ENCODE measurements around the gene BCL2L13.
A peak's percentile ranks its signal among the peaks of the same experiment; 100 is the strongest.

Gene BCL2L13, protein sequence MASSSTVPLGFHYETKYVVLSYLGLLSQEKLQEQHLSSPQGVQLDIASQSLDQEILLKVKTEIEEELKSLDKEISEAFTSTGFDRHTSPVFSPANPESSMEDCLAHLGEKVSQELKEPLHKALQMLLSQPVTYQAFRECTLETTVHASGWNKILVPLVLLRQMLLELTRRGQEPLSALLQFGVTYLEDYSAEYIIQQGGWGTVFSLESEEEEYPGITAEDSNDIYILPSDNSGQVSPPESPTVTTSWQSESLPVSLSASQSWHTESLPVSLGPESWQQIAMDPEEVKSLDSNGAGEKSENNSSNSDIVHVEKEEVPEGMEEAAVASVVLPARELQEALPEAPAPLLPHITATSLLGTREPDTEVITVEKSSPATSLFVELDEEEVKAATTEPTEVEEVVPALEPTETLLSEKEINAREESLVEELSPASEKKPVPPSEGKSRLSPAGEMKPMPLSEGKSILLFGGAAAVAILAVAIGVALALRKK

DNA sequence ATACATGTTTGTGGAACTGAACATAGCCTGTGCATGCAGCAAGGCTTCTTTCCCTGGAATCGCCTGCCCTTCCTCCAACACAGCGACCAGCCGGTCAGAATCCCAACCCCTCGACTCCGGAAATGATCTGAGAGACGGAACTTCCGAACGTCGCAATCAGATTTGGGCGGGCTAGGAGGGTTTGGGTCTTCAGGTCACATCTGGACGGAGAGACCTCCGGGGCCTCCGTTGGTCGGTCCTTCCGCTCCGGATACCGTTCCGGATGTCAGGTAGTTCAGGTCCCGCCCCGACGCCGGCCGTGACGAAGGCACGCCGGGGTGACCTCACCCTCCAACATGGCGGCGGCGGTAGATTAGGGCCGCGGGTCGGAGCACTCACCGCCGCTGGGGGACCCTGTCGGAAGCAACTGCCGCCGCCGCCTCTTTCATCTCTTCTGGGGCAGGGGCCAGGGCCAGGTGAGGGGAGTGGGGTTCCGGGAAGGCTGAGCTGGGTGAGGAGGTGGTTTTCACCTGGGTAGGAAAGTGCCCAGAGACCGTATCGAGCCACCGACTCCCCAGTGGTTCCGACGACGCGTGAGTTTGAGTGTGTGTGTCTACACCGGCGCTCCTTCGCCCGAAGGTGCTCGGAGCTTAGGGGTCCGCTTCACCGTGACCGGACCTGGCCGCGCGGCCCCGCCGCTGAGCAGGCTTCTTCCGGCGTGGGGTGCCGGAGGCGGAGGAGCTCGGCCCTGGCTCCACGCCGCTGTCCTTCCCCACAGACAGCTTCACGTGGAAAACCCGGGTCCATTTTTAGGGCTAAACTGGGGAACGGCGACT, at the start of gene BCL2L13:
BCL2L13 (plus strand) TSS at position 326 of the 815 bp plus-strand sequence. CDS start 16,955 bp downstream, outside the sequence.
- peak; percentile 82 to 83 for DNase-seq (ENCODE audit: low read depth in 2 of 2)

- no peak for DNase-seq (ENCODE audit: low read depth in 2 of 2)
Observed at GRCh38 chr22:17589810-17590375, 48.7 kb upstream of the BCL2L13 start.

GRCh38 chr22:17590586-17590985, 48.0 kb upstream of the BCL2L13 start:
- DNase-seq (ENCODE audit: low read depth in 2 of 2), result no peak

DNA sequence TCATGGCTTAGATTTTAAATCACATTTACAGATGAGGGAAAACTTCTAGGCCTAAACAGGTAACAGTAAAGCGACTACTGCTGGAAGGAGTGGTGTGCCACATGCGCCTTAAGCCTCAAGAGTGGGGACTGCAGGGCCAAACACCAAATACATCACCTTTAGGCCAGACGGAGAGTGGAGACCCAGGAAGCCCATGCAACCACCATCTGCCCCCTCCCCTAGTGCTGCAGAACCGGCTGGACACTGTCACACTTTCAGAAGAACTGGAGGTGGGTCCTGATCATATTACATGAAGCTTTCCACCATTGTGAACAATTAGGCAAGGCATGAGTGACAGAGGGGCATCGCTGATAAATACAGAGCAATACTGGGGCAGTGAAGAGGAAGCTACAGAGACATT, 46.4 kb upstream of the BCL2L13 start:
- DNase-seq (ENCODE audit: low read depth in 2 of 2), result no peak

DNA sequence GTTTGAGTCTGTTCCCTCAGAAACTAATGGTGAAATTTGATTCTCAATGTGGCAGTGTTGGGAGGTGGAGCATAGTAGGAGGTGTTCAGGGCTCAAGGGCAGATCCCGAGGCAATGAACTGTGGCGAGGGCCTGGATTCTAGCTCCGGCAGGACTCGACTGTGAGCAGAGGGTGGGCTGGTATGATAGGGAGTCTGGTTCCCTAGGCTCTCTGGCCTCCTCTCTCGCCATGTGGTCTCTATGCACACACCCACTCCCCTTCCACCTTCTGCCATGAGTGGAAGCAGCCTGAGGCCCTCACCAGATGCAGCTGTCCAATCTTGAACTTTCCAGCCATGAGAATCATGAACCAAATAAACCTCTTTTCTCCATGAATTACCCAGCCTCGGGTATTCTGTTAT, 42.3 kb upstream of the BCL2L13 start:
- no peak for DNase-seq (ENCODE audit: low read depth in 2 of 2)

- no peak for DNase-seq (ENCODE audit: low read depth in 2 of 2)
Observed at GRCh38 chr22:17597217-17597616, 41.3 kb upstream of the BCL2L13 start.

GRCh38 chr22:17598318-17598717, 40.2 kb upstream of the BCL2L13 start:
- DNase-seq (ENCODE audit: low read depth in 2 of 2), result no peak

DNA sequence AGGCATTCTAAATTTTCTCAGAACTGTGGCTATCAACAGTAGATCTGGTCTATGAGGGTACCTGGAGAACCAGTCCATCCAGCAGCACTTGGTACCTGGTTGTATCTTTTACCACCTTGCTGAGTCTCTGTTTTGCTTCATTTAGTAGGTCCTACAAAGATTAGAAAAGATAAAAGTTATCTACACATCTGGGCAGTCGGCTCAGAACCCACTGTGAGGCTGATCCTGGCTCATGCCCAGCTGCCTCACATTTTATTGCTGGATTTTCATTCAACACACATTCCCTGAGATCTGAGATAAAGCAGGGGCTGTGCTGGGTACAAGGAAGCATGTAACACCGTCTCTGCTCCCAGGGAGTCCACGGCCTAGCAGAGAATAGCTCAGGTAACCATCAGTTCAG, 37.5 kb upstream of the BCL2L13 start:
- DNase-seq (ENCODE audit: low read depth in 2 of 2), result no peak

DNA sequence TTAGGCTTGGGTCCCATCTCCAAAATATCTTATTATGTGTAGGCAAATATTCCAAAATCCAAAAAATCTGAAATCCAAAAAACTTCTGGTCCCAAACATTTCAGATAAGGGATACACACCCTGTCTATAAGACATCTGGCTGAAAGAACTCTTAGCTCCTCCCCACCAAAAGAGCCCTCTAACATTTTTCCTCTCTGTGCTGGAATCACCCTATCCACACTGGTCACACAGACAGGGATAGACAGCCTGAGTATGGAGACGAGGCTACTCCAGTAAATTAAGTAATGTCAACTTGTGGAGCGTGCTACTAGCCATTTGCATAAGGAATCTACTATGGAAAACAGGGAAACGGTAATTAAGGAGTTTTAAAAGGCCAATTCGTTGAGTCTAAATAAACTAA, 34.9 kb upstream of the BCL2L13 start:
- no peak for DNase-seq (ENCODE audit: low read depth in 2 of 2)

GRCh38 chr22:17606496-17606895, 32.1 kb upstream of the BCL2L13 start:
- no peak for DNase-seq (ENCODE audit: low read depth in 2 of 2)

DNA sequence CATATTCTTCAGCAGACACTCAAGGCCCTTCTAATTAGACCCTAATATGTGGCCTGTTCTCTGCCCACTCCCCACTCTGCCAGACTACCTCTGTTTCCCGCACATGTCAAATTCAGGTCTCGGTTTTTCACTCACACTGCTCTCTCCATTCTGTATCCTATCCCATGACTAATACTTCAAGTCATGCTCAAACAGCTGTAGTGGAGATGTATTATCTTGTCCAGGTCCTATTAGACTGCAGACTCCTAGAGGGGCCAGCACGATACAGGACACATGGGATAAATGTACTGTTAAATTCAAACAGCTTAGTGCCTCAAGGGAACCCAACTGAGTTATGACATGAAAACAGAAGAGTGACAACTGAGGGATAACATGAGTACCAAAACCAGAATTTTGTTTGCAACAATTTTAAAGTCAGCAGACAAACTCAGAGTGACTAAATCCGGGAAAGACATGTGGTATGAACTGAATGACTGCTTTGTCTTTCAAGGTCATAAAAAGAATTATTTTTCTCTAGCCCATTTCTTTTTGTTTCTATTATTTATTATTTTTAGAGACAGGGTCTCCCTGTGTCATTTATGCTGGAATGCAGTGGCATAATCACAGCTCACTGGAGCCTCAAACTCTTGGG, 30.6 kb upstream of the BCL2L13 start:
- DNase-seq (ENCODE audit: low read depth in 2 of 2), result no peak

- no peak for DNase-seq (ENCODE audit: low read depth in 2 of 2)
Observed at GRCh38 chr22:17612057-17612456, 26.5 kb upstream of the BCL2L13 start.

DNA sequence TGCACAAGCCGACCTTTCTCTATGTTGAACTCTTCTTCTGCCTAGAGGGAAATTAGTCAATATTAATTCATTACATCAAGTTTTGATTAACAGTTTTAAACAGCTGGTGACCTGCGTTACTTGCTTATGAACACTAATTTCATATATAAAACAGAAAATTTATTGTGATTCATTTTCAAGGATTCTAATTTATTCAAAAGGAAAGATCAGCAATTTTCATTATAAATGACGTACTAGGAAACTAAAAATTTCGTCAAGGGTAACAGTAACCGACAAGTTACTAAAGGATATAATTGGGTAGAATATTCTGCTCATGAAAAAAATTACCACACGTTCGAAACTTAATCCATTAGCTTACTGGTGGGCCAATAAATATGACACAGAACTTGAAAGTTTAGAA, 25.3 kb upstream of the BCL2L13 start:
- no peak for DNase-seq (ENCODE audit: low read depth in 2 of 2)

- DNase-seq (ENCODE audit: low read depth in 2 of 2), result no peak
Observed at GRCh38 chr22:17627961-17628405, 10.6 kb upstream of the BCL2L13 start.

- DNase-seq (ENCODE audit: low read depth in 2 of 2), result peak; percentile 82 to 91
Observed at GRCh38 chr22:17628406-17629172, 10.0 kb upstream of the BCL2L13 start, which contains the start of gene ATP6V1E1. TSS of gene ATP6V1E1 (minus strand) at chr22:17628749. CDS start at chr22:17628635, 114 bp downstream.

GRCh38 chr22:17629173-17629489, 9.4 kb upstream of the BCL2L13 start:
- DNase-seq (ENCODE audit: low read depth in 2 of 2), result no peak

GRCh38 chr22:17629641-17630040, 8.9 kb upstream of the BCL2L13 start:
- no peak for DNase-seq (ENCODE audit: low read depth in 2 of 2)

GRCh38 chr22:17631076-17631565, 7.4 kb upstream of the BCL2L13 start:
- no peak for DNase-seq (ENCODE audit: low read depth in 2 of 2)

GRCh38 chr22:17633217-17633997, 5.2 kb upstream of the BCL2L13 start:
- DNase-seq (ENCODE audit: low read depth in 2 of 2), result no peak

DNA sequence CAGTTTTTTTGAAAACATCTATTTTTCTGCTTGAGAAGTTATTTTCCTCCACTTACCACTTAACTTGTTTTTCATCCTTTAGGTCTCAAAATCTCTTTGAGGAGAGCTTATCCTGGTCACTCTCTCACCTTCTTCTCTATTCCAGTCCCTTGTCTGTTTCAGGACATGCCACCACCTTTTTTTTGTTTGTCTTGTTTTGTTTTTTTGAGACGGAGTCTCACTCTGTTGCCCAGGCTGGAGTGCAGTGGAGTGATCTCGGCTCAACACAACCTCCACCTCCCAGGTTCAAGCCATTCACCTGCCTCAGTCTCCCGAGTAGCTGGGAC, 4.6 kb upstream of the BCL2L13 start:
- DNase-seq (ENCODE audit: low read depth in 2 of 2), result no peak
